OCI-LY3 (cell line): ENCODE measurements around the gene GAB1.

Experiments
- H2AFZ ChIP-seq: fragments of 200-600, 300-600 bp; shearing (Covaris generic); 2 replicates; pipeline ENCODE4 v1.6.0; 2014; ENCODE audit warnings: antibody characterized with exemption, low read depth, low read length
- H3K27ac ChIP-seq: fragments of 200-600, 300-600 bp; sonication (generic); 2 replicates; pipeline ENCODE4 v1.5.1; 2014; ENCODE audit warnings: mild to moderate bottlenecking, low read length, moderate library complexity, mixed read lengths
- H3K27me3 ChIP-seq: fragments of 200-600, 300-600 bp; sonication (generic); 2 replicates; pipeline ENCODE4 v1.6.1; 2014; ENCODE audit warnings: low read depth, low read length, mixed read lengths
- H3K36me3 ChIP-seq: fragments of 200-600, 300-600 bp; sonication (generic); replicated peaks from 2 replicates; pipeline ENCODE3; 2014; ENCODE audit warnings: low read depth, low read length, mixed read lengths
- H3K4me1 ChIP-seq: fragments of 300-600, 200-600 bp; sonication (generic); 2 replicates; pipeline ENCODE4 v1.6.1; 2014; ENCODE audit warnings: low read length, mixed read lengths
- H3K4me2 ChIP-seq: fragments of 200-600, 300-600 bp; sonication (generic); 2 replicates; pipeline ENCODE4 v1.6.1; 2014; ENCODE audit warnings: low read length, mixed read lengths
- H3K4me3 ChIP-seq: fragments of 300-600, 200-600 bp; sonication (generic); 2 replicates; pipeline ENCODE4 v1.5.1; 2014; ENCODE audit warnings: antibody characterized with exemption, mild to moderate bottlenecking, low read length, moderate library complexity
- H3K79me2 ChIP-seq: fragments of 300-600, 200-600 bp; shearing (Covaris generic); 2 replicates; pipeline ENCODE4 v1.6.1; 2014; ENCODE audit warnings: mild to moderate bottlenecking, low read length, mixed read lengths
- H3K9ac ChIP-seq: fragments of 300-600, 200-600 bp; shearing (Covaris generic); 2 replicates; pipeline ENCODE4 v1.6.0; 2014; ENCODE audit warnings: mild to moderate bottlenecking, low read length, moderate library complexity
- H3K9me3 ChIP-seq: fragments of 200-600, 300-600 bp; shearing (Covaris generic); 2 replicates; pipeline ENCODE4 v1.6.1; 2014; ENCODE audit warnings: low read length, mixed read lengths; ENCODE audit not compliant: insufficient read depth
- H4K20me1 ChIP-seq: fragments of 200-600, 300-600 bp; sonication (generic); 2 replicates; pipeline ENCODE4 v1.6.1; 2016; ENCODE audit warnings: low read length, mixed read lengths; ENCODE audit not compliant: insufficient read depth
- CTCF ChIP-seq: fragments of 200-600, 300-600 bp; sonication (generic); IDR thresholded peaks from 2 replicates; pipeline ENCODE4 v1.5.1; 2014; ENCODE audit warnings: antibody characterized with exemption, low read length, low read depth
- EZH2phosphoT487 ChIP-seq: fragments of 200-600 bp; shearing (Covaris generic); IDR thresholded peaks from 2 replicates; pipeline ENCODE4 v1.6.1; 2018; ENCODE audit warnings: antibody characterized with exemption, mixed run types, low read depth

Gene GAB1

GRCh38 chr4:143351149-143351691, 14.5 kb downstream of the GAB1 start:
- no peak overlapping the region for H3K4me2 ChIP-seq
- peaks cover 48% of the 10 kb centered on the region for H3K4me1 ChIP-seq
- no peak overlapping the region for H2AFZ ChIP-seq
- no peak overlapping the region for H3K27ac ChIP-seq
- TF ChIP-seq EZH2phosphoT487 = no peak
- no peak for TF ChIP-seq CTCF
- no peak overlapping the region for H3K4me3 ChIP-seq
- H3K9ac ChIP-seq = no peak overlapping the region
- H3K27me3 ChIP-seq = no peaks in the 10 kb centered on the region
- peaks cover 33% of the 10 kb centered on the region for H4K20me1 ChIP-seq
- peaks cover 15% of the 10 kb centered on the region for H3K36me3 ChIP-seq
- peaks cover 62% of the 10 kb centered on the region for H3K79me2 ChIP-seq
- H3K9me3 ChIP-seq = no peaks in the 10 kb centered on the region

GRCh38 chr4:143351774-143352451, 15.2 kb downstream of the GAB1 start:
- peak overlapping the region; percentile 38 for H3K27ac ChIP-seq
- H3K36me3 ChIP-seq = peaks cover 11% of the 10 kb centered on the region
- H3K4me3 ChIP-seq = peak overlapping the region; percentile 44; the same call in 1 of the 2 replicates
- H4K20me1 ChIP-seq = peaks cover 33% of the 10 kb centered on the region
- peak overlapping the region; percentile 65 for H3K4me2 ChIP-seq
- H2AFZ ChIP-seq = no peak overlapping the region
- no peaks in the 10 kb centered on the region for H3K9me3 ChIP-seq
- no peak overlapping the region; the same call in 1 of the 2 replicates for H3K9ac ChIP-seq
- H3K27me3 ChIP-seq = no peaks in the 10 kb centered on the region
- no peak for TF ChIP-seq EZH2phosphoT487
- no peak for TF ChIP-seq CTCF
- peaks cover 55% of the 10 kb centered on the region for H3K4me1 ChIP-seq
- peaks cover 69% of the 10 kb centered on the region for H3K79me2 ChIP-seq

GRCh38 chr4:143352720-143353119, 16.0 kb downstream of the GAB1 start:
- peaks cover 33% of the 10 kb centered on the region for H4K20me1 ChIP-seq
- peak overlapping the region; percentile 44 for H3K4me3 ChIP-seq
- H3K4me2 ChIP-seq = peak overlapping the region; percentile 65
- no peaks in the 10 kb centered on the region for H3K9me3 ChIP-seq
- H3K79me2 ChIP-seq = peaks cover 77% of the 10 kb centered on the region
- no peaks in the 10 kb centered on the region for H3K27me3 ChIP-seq
- H3K4me1 ChIP-seq = peaks cover 63% of the 10 kb centered on the region
- no peak for TF ChIP-seq CTCF
- no peak for TF ChIP-seq EZH2phosphoT487
- H3K27ac ChIP-seq = peak overlapping the region; percentile 38
- H3K36me3 ChIP-seq = peaks cover 6% of the 10 kb centered on the region
- H2AFZ ChIP-seq = no peak overlapping the region
- peak overlapping the region; percentile 21 for H3K9ac ChIP-seq

GRCh38 chr4:143353797-143354196, 17.1 kb downstream of the GAB1 start:
- Histone ChIP-seq H3K4me3 (no peak overlapping the region), H3K36me3 (peaks cover 5% of the 10 kb centered on the region), H3K4me2 (peak overlapping the region; percentile 65), H3K4me1 (peaks cover 74% of the 10 kb centered on the region), H2AFZ (no peak overlapping the region), H3K27me3 (no peaks in the 10 kb centered on the region), H3K79me2 (peaks cover 87% of the 10 kb centered on the region), H4K20me1 (peaks cover 33% of the 10 kb centered on the region), H3K9me3 (no peaks in the 10 kb centered on the region), H3K9ac (no peak overlapping the region), H3K27ac (no peak overlapping the region)
- TF ChIP-seq CTCF = no peak
- TF ChIP-seq EZH2phosphoT487 = no peak
